ENCODE data around the gene COL8A1. TPM values are rescaled to one million over a fixed set of nuclear protein-coding genes. Genes with fewer than 3 reads are reported as not detected.

Gene COL8A1
- total RNA-seq, 1 experiment from 2014 or later = 0.87 TPM

- H3K27me3 Mint-ChIP-seq (ENCODE audit: low read depth) = no peaks in the 10 kb centered on the region
- H3K4me1 Mint-ChIP-seq = 0 out of 2 replicates have a peak, but pooled peaks cover 4% of the 10 kb centered on the region
- no peaks in the 10 kb centered on the region for H3K36me3 Mint-ChIP-seq
- peaks cover 5% of the 10 kb centered on the region; the same call in 1 of the 2 replicates for H3K9me3 Mint-ChIP-seq
- H3K27ac Mint-ChIP-seq = no peak overlapping the region
- no peak for TF ChIP-seq CBFB (CRISPR knock-in tag; IDR thresholded peaks at IDR 0.05; ENCODE audit: low read depth)
- no peak for TF ChIP-seq GTF2I (CRISPR knock-in tag; conservative IDR thresholded peaks at IDR 0.05)
- TF ChIP-seq FOXJ3 (CRISPR knock-in tag; IDR thresholded peaks at IDR 0.05; ENCODE audit: borderline replicate concordance) = no peak
- no peak for TF ChIP-seq ARID4B (CRISPR knock-in tag; IDR thresholded peaks at IDR 0.05; ENCODE audit: borderline replicate concordance)
- no peak for TF ChIP-seq PREB (CRISPR knock-in tag; IDR thresholded peaks at IDR 0.05; ENCODE audit: borderline replicate concordance)
- no peak for TF ChIP-seq ZNF281 (CRISPR knock-in tag; IDR thresholded peaks at IDR 0.05)
- no peak for TF ChIP-seq ATF3 (CRISPR knock-in tag; conservative IDR thresholded peaks at IDR 0.05)
- TF ChIP-seq HMGXB4 (CRISPR knock-in tag; IDR thresholded peaks at IDR 0.05) = no peak
- no peak for TF ChIP-seq RORB (CRISPR knock-in tag; IDR thresholded peaks at IDR 0.05)
- TF ChIP-seq SMAD4 (CRISPR knock-in tag; IDR thresholded peaks at IDR 0.05) = no peak
- TF ChIP-seq E2F4 (CRISPR knock-in tag; IDR thresholded peaks at IDR 0.05; ENCODE audit: borderline replicate concordance, low read depth) = no peak
- no peak for TF ChIP-seq ZNF671 (CRISPR knock-in tag; IDR thresholded peaks at IDR 0.05)
- no peak for TF ChIP-seq ZNF219 (CRISPR knock-in tag; IDR thresholded peaks at IDR 0.05; ENCODE audit: borderline replicate concordance)
- TF ChIP-seq EMX1 (CRISPR knock-in tag; IDR thresholded peaks at IDR 0.05) = no peak
- no peak for TF ChIP-seq TCF7 (CRISPR knock-in tag; IDR thresholded peaks at IDR 0.05; ENCODE audit: low read depth)
- no peak for TF ChIP-seq IRF2 (CRISPR knock-in tag; IDR thresholded peaks at IDR 0.05; ENCODE audit: borderline replicate concordance, low read depth)
- H3K4me3 Mint-ChIP-seq = no peak overlapping the region
- no peak for DNase-seq (ENCODE audit: low spot score)
- ChIA-PET POLR2A (no interaction called here), CTCF (interaction anchor here (1.0 kb wide), 1 partner anchor 56 kb away, joined by 3 read pairs; no protein-coding TSS in a partner anchor)
- ATAC-seq = no peak
Measured at GRCh38 chr3:99700631-99701268, 62.4 kb downstream of the COL8A1 start.

All from WTC11 (cell line).